AG09309 (cell line): Measurements from ENCODE around the gene SCN9A.
A peak's percentile ranks its signal among the peaks of the same experiment; 100 is the strongest.

Source experiments
- DNase-seq: peaks from one replicate; pipeline ENCODE4 v3.0.0-alpha.2; 2010; ENCODE audit warnings: low read depth
- H3K4me3 ChIP-seq: 2 replicates; pipeline ENCODE4 v1.5.1; 2011; ENCODE audit warnings: mild to moderate bottlenecking, low read depth, low read length, moderate library complexity; ENCODE audit not compliant: control insufficient read depth
- CTCF ChIP-seq: IDR thresholded peaks from 2 replicates; pipeline ENCODE4 v1.5.1; 2011; ENCODE audit warnings: mild to moderate bottlenecking, low read depth, low read length, inconsistent platforms; ENCODE audit not compliant: insufficient read depth, control insufficient read depth; ENCODE audit errors: missing control alignments

SCN9A gene

GRCh38 chr2:166240387-166241313 lies 135.1 kb downstream of the SCN9A start:
- TF ChIP-seq CTCF: no peak
- no peak overlapping the region for H3K4me3 ChIP-seq
- DNase-seq: no peak

- peak; percentile 46 for DNase-seq
- no peak overlapping the region for H3K4me3 ChIP-seq
- TF ChIP-seq CTCF: no peak
These were observed 136.2 kb downstream of the SCN9A start for GRCh38 chr2:166239548-166239947.

GRCh38 chr2:166238176-166238575 lies 137.6 kb downstream of the SCN9A start:
- no peak for TF ChIP-seq CTCF
- H3K4me3 ChIP-seq: no peak overlapping the region
- DNase-seq: no peak

- no peak for DNase-seq
- TF ChIP-seq CTCF: no peak
- H3K4me3 ChIP-seq: no peak overlapping the region
These were observed 141.5 kb downstream of the SCN9A start for GRCh38 chr2:166234112-166234846.

GRCh38 chr2:166233244-166233643 lies 142.5 kb downstream of the SCN9A start:
- DNase-seq: no peak
- no peak for TF ChIP-seq CTCF
- H3K4me3 ChIP-seq: no peak overlapping the region

GRCh38 chr2:166230724-166231070 lies 145.0 kb downstream of the SCN9A start:
- TF ChIP-seq CTCF: no peak
- DNase-seq: no peak
- no peak overlapping the region for H3K4me3 ChIP-seq
